Liver (tissue), 9 donors: Measurements from ENCODE around the gene CRYBG2. TPM values are rescaled to one million over a fixed set of nuclear protein-coding genes. Genes with fewer than 3 reads are reported as not detected.

Source experiments
- DNase-seq: peaks from one replicate; pipeline ENCODE4 v3.0.0-alpha.2; 2017; ENCODE audit warnings: low spot score
- H3K27ac ChIP-seq, 2 donors: one replicate each; pipeline ENCODE4 v1.7.0; 2013; ENCODE audit warnings: inconsistent platforms in 2 of 2, low read length in 2 of 2, control low read depth in 1 of 2, low read depth in 1 of 2, mild to moderate bottlenecking in 1 of 2
- H3K27me3 ChIP-seq, 4 donors: one replicate each; pipeline versions ENCODE4 v1.6.1 to v1.7.0; 2013; ENCODE audit warnings: low read length in 3 of 4, inconsistent platforms in 1 of 4, mild to moderate bottlenecking in 1 of 4, moderate library complexity in 1 of 4; ENCODE audit not compliant: control insufficient read depth in 4 of 4, insufficient read depth in 4 of 4
- H3K36me3 ChIP-seq, 4 donors: one replicate each; pipeline versions ENCODE4 v1.6.1 to v1.7.0; 2013; ENCODE audit warnings: low read length in 3 of 4, mild to moderate bottlenecking in 3 of 4, low read depth in 1 of 4, moderate library complexity in 1 of 4; ENCODE audit not compliant: control insufficient read depth in 4 of 4, insufficient read depth in 3 of 4
- H3K4me1 ChIP-seq, 4 donors: one replicate each; pipeline versions ENCODE4 v1.6.1 to v1.7.0; 2013; ENCODE audit warnings: low read length in 3 of 4, mild to moderate bottlenecking in 3 of 4, moderate library complexity in 1 of 4; ENCODE audit not compliant: control insufficient read depth in 4 of 4, insufficient read depth in 4 of 4
- H3K4me3 ChIP-seq, 3 donors: one replicate each; pipeline versions ENCODE4 v1.6.1 to v1.7.0; 2013; ENCODE audit warnings: low read length in 3 of 3, control low read depth in 1 of 3, low read depth in 1 of 3, mild to moderate bottlenecking in 1 of 3
- H3K9ac ChIP-seq, 2 donors: one replicate each; pipeline ENCODE4 v1.7.0; 2013; ENCODE audit warnings: low read length in 2 of 2, mild to moderate bottlenecking in 2 of 2, moderate library complexity in 2 of 2, control low read depth in 1 of 2, low read depth in 1 of 2
- H3K9me3 ChIP-seq, 4 donors: one replicate each; pipeline versions ENCODE4 v1.6.1 to v1.7.0; 2013; ENCODE audit warnings: low read length in 3 of 4; ENCODE audit not compliant: control insufficient read depth in 4 of 4
- ATF3 ChIP-seq: IDR thresholded peaks from 2 replicates; pipeline ENCODE4 v1.6.1; 2016; ENCODE audit warnings: antibody characterized with exemption
- CTCF ChIP-seq: fragments of 150-350 bp; IDR thresholded peaks from 2 replicates; pipeline ENCODE4 v1.5.1; 2017; ENCODE audit warnings: improper control_type of control experiment, low read depth, low read length; ENCODE audit not compliant: missing input control
- EGR1 ChIP-seq, 2 donors: IDR thresholded peaks; 2 replicates each; pipeline ENCODE4 v1.6.1; 2016 to 2018; ENCODE audit warnings: antibody characterized with exemption in 2 of 2, low read depth in 2 of 2
- FOXA1 ChIP-seq: IDR thresholded peaks from 2 replicates; pipeline ENCODE4 v1.6.1; 2016; ENCODE audit warnings: antibody characterized with exemption
- FOXA2 ChIP-seq: IDR thresholded peaks from 2 replicates; pipeline ENCODE4 v1.6.1; 2016; ENCODE audit warnings: antibody characterized with exemption
- GABPA ChIP-seq, 2 donors: IDR thresholded peaks in 1 of 2; conservative IDR thresholded peaks in 1 of 2; 2 replicates each; pipeline ENCODE4 v1.6.1; 2016; ENCODE audit warnings: antibody characterized with exemption in 2 of 2, mild to moderate bottlenecking in 1 of 2, moderate library complexity in 1 of 2
- HNF4G ChIP-seq: IDR thresholded peaks from 2 replicates; pipeline ENCODE4 v1.6.1; 2016; ENCODE audit warnings: antibody characterized with exemption
- JUND ChIP-seq, 2 donors: IDR thresholded peaks; 2 replicates each; pipeline ENCODE4 v1.6.1; 2016; ENCODE audit warnings: antibody characterized with exemption in 2 of 2
- MAX ChIP-seq: IDR thresholded peaks from 2 replicates; pipeline ENCODE4 v1.6.1; 2016; ENCODE audit warnings: antibody characterized with exemption
- RAD21 ChIP-seq, 2 donors: IDR thresholded peaks; 2 replicates each; pipeline ENCODE4 v1.6.1; 2016; ENCODE audit warnings: antibody characterized with exemption in 2 of 2, mild to moderate bottlenecking in 2 of 2
- REST ChIP-seq: IDR thresholded peaks from 2 replicates; pipeline ENCODE4 v1.6.1; 2016; ENCODE audit warnings: antibody characterized with exemption, mild to moderate bottlenecking
- RXRA ChIP-seq, 2 donors: IDR thresholded peaks; 2 replicates each; pipeline ENCODE4 v1.6.1; 2017 to 2018; ENCODE audit warnings: antibody characterized with exemption in 2 of 2, mild to moderate bottlenecking in 1 of 2
- SP1 ChIP-seq: IDR thresholded peaks from 2 replicates; pipeline ENCODE4 v1.6.1; 2018; ENCODE audit warnings: antibody characterized with exemption, mild to moderate bottlenecking
- ZBTB33 ChIP-seq: IDR thresholded peaks from 2 replicates; pipeline ENCODE4 v1.6.1; 2016; ENCODE audit warnings: antibody characterized with exemption
- WGBS: extraction: QIAGEN DNeasy Blood & Tissue Kit; methylation state at CpG from one replicate; pipeline ENCODE4 v1.1.7; 2013; 5-methylcytosine and 5-hydroxymethylcytosine counted together
- polyA plus RNA-seq, 2 donors: library from polyadenylated mRNA; stranded (reverse) in 1 of 2; unstranded in 1 of 2; fragments of 200-250 nt in 1 of 2; fragments of >200 nt in 1 of 2; fragmentation: Nextera tagmentation in 1 of 2; extraction: Ambion mirVana in 1 of 2; gene quantifications; one replicate each; pipeline versions ENCODE4 v1.2.1 to v1.2.3, GENCODE V29; 2013 to 2015
- total RNA-seq, 2 donors: library from RNA; depleted of rRNA; stranded (reverse); fragments of >200 nt; gene quantifications; one replicate each; pipeline ENCODE4 v1.2.3, GENCODE V29; 2014
- donor health status: healthy.
- donor health status: healthy.
- donor health status: healthy.
- donor health status: healthy.
- donor health status: healthy.

The CRYBG2 gene
- total and polyA plus RNA-seq, 4 donors: under 0.01 to 0.12 (median under 0.01) TPM; not detected in 1

- 27% methylated on average over 67 of the region's 67 CpGs for WGBS
- H3K9ac ChIP-seq: no peak overlapping the region
- DNase-seq: no peak
- no peaks in the 10 kb centered on the region for H3K36me3 ChIP-seq
- no peaks in the 10 kb centered on the region for H3K9me3 ChIP-seq
- no peak overlapping the region for H3K4me3 ChIP-seq
- no peaks in the 10 kb centered on the region for H3K27me3 ChIP-seq
- H3K4me1 ChIP-seq: peaks cover 3 to 10% (median 4%) of the 10 kb centered on the region in 4 donors
- no peak for TF ChIP-seq ZBTB33
- no peak for TF ChIP-seq HNF4G
- TF ChIP-seq EGR1 (IDR thresholded peaks at IDR 0.05; ENCODE audit: low read depth in 2 of 2): no peak
- TF ChIP-seq SP1: no peak
- TF ChIP-seq JUND (IDR thresholded peaks at IDR 0.05): no peak
- TF ChIP-seq FOXA1: no peak
- no peak for TF ChIP-seq REST
- TF ChIP-seq RAD21 (IDR thresholded peaks at IDR 0.05): no peak
- TF ChIP-seq CTCF: no peak
- H3K27ac ChIP-seq: no peak overlapping the region
These were observed 6.3 kb upstream of the CRYBG2 start for GRCh38 chr1:26359981-26360806.

- Histone ChIP-seq H3K27ac (peak overlapping the region in 1 of 2 donors; percentile 13), H3K9ac (no peak overlapping the region), H3K36me3 (no peaks in the 10 kb centered on the region), H3K4me1 (peaks cover 3 to 10% (median 4%) of the 10 kb centered on the region in 4 donors), H3K27me3 (no peaks in the 10 kb centered on the region), H3K9me3 (no peaks in the 10 kb centered on the region), H3K4me3 (no peak overlapping the region)
- 36% methylated on average over 15 of the region's 15 CpGs for WGBS
- DNase-seq: no peak
- no peak for TF ChIP-seq FOXA2
- peak in 1 of 2 donors; percentile 75 for TF ChIP-seq GABPA (IDR thresholded peaks at IDR 0.05 in 1 of 2, conservative IDR thresholded peaks at IDR 0.05 in 1 of 2)
- peak; percentile 51 for TF ChIP-seq REST
- peak; percentile 58 to 63 for TF ChIP-seq RXRA (IDR thresholded peaks at IDR 0.05)
- TF ChIP-seq ZBTB33: no peak
- TF ChIP-seq MAX: no peak
- peak; percentile 44 for TF ChIP-seq ATF3
- no peak for TF ChIP-seq EGR1 (IDR thresholded peaks at IDR 0.05; ENCODE audit: low read depth in 2 of 2)
These were observed 4.8 kb upstream of the CRYBG2 start for GRCh38 chr1:26358411-26359384.
